ENCODE data around the gene RABGAP1L.

DNA sequence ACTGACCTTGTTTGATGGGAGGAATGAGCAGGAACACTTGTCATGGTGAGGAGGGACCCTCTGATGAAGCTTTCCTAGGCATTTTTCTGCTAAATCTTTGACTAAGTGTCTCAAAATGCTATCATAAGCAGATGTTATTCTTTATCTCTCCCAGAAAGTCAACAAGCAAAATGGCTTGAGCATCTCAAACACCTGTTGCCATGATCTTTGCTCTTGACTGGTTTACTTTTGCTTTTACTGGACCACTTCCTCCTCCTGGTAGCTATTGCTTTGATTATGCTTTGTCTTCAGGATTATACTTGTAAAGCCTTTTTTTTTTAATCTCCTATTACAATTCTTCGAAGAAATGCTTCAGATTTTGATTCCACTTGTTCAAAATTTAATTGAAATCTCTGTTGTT, 445.9 kb downstream of the RABGAP1L start:
- TF ChIP-seq, protein P1, sequence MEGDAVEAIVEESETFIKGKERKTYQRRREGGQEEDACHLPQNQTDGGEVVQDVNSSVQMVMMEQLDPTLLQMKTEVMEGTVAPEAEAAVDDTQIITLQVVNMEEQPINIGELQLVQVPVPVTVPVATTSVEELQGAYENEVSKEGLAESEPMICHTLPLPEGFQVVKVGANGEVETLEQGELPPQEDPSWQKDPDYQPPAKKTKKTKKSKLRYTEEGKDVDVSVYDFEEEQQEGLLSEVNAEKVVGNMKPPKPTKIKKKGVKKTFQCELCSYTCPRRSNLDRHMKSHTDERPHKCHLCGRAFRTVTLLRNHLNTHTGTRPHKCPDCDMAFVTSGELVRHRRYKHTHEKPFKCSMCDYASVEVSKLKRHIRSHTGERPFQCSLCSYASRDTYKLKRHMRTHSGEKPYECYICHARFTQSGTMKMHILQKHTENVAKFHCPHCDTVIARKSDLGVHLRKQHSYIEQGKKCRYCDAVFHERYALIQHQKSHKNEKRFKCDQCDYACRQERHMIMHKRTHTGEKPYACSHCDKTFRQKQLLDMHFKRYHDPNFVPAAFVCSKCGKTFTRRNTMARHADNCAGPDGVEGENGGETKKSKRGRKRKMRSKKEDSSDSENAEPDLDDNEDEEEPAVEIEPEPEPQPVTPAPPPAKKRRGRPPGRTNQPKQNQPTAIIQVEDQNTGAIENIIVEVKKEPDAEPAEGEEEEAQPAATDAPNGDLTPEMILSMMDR (IDR thresholded peaks at IDR 0.05) = no peak
- TF ChIP-seq POLR2AphosphoS5 (IDR thresholded peaks at IDR 0.05) = no peak
